Measurements from ENCODE around the gene KLHL29. TPM values are rescaled to one million over a fixed set of nuclear protein-coding genes. Genes with fewer than 3 reads are reported as not detected.
A peak's percentile ranks its signal among the peaks of the same experiment; 100 is the strongest.

KLHL29 gene
- total and polyA plus RNA-seq, 2 of the 13 experiments (the other 11 are each of a cell fraction or from before 2014, with no cell fraction given), result 0.01 TPM; not detected in 1

- H3K27me3 ChIP-seq (ENCODE audit: control insufficient read depth in 1 of 2, insufficient read depth in 2 of 2, low read length in 2 of 2), result peaks cover 0 to 44% of the 10 kb centered on the region in 2 experiments
- no peaks in the 10 kb centered on the region for H3K36me3 ChIP-seq (replicated peaks in 1 of 2; ENCODE audit: control insufficient read depth in 1 of 2, insufficient read depth in 2 of 2, low read length in 2 of 2)
- ChIA-PET POLR2A (no interaction called here), CTCF (ENCODE audit: low intra/inter-chr PET ratio, low total read pairs) (no interaction called here)
- no peak overlapping the region for H3K4me3 ChIP-seq (replicated peaks in 1 of 3; ENCODE audit: insufficient read depth in 1 of 3, low read depth in 2 of 3, low read length in 3 of 3)
- DNase-seq (ENCODE audit: low spot score) (no peak), FAIRE-seq (no peak), ATAC-seq (no peak)
- WGBS (ENCODE audit: low lambda C conversion rate), result 28% methylated on average over 10 of the region's 10 CpGs
- BruUV-seq (replicated peaks), result no TSS peak
- H3K79me2 ChIP-seq (ENCODE audit: insufficient read depth, low read length), result no peaks in the 10 kb centered on the region
- H3K4me1 ChIP-seq (ENCODE audit: insufficient read depth, low read length), result peaks cover 1% of the 10 kb centered on the region; the same call in 1 of the 2 replicates
- H2AFZ ChIP-seq (ENCODE audit: low read length), result no peak overlapping the region
- intact Hi-C loops (cut with micrococcal nuclease; ENCODE audit: unreplicated experiment) (no loop called here), in situ Hi-C loops (cut with HindIII; ENCODE audit: extremely low pct_ligation_motif_present, low pct_unique_long_range_greater_than_20kb) (no loop called here)
- H3K27ac ChIP-seq (ENCODE audit: extremely low read length, insufficient read depth, low read length), result no peak overlapping the region
- TF ChIP-seq FOSL1 (CRISPR knock-in tag; IDR thresholded peaks at IDR 0.05; ENCODE audit: borderline replicate concordance) (no peak), CREB1 (IDR thresholded peaks at IDR 0.05) (peak; percentile 41; the same call in 1 of the 2 replicates), CREB1 (CRISPR knock-in tag; IDR thresholded peaks at IDR 0.05) (no peak), ZBTB25 (CRISPR knock-in tag; IDR thresholded peaks at IDR 0.05) (no peak), ZNF790 (CRISPR knock-in tag; IDR thresholded peaks at IDR 0.05; ENCODE audit: borderline replicate concordance) (no peak)
- no peaks in the 10 kb centered on the region for H4K20me1 ChIP-seq (ENCODE audit: insufficient read depth, low read length)
- H3K9ac ChIP-seq (ENCODE audit: insufficient read depth, low read depth, low read length), result no peak overlapping the region
- H3K4me2 ChIP-seq (ENCODE audit: low read depth, low read length), result no peak overlapping the region
- H3K9me3 ChIP-seq (ENCODE audit: low read length), result no peaks in the 10 kb centered on the region
Measured at GRCh38 chr2:23513872-23514793, 129.2 kb downstream of the KLHL29 start.

Measured in HepG2 (cell line).